H9 (cell line): Measurements from ENCODE around the gene DENND6B. TPM values are rescaled to one million over a fixed set of nuclear protein-coding genes. Genes with fewer than 3 reads are reported as not detected.

ENCODE experiments used
- DNase-seq: peaks from one replicate; pipeline ENCODE4 v3.0.0-alpha.2; 2017
- H2AFZ ChIP-seq: one replicate; pipeline ENCODE4 v1.6.1; 2013; ENCODE audit warnings: mild to moderate bottlenecking, low read length, control low read depth, moderate library complexity
- H2AK5ac ChIP-seq: 2 replicates; pipeline ENCODE4 v1.6.1; 2013; ENCODE audit warnings: low read length, control low read depth, mixed read lengths; ENCODE audit not compliant: insufficient read length
- H2BK120ac ChIP-seq: one replicate; pipeline ENCODE4 v1.6.1; 2013; ENCODE audit warnings: low read depth, mild to moderate bottlenecking, low read length, control low read depth, inconsistent platforms; ENCODE audit not compliant: poor library complexity, severe bottlenecking
- H2BK12ac ChIP-seq: 2 replicates; pipeline ENCODE4 v1.6.1; 2013; ENCODE audit warnings: low read length, control low read depth, mixed read lengths, low read depth; ENCODE audit not compliant: insufficient read length
- H2BK15ac ChIP-seq: 2 replicates; pipeline ENCODE4 v1.6.1; 2013; ENCODE audit warnings: low read depth, low read length, control low read depth
- H2BK20ac ChIP-seq: one replicate; pipeline ENCODE4 v1.6.1; 2013; ENCODE audit warnings: low read depth, mild to moderate bottlenecking, low read length, control low read depth, inconsistent platforms; ENCODE audit not compliant: poor library complexity, severe bottlenecking
- H2BK5ac ChIP-seq: 2 replicates; pipeline ENCODE4 v1.6.1; 2013; ENCODE audit warnings: low read length, control low read depth, mixed read lengths; ENCODE audit not compliant: insufficient read length
- H3K14ac ChIP-seq: 2 replicates; pipeline ENCODE4 v1.6.1; 2013; ENCODE audit warnings: low read length, control low read depth; ENCODE audit not compliant: insufficient read depth
- H3K18ac ChIP-seq: 2 replicates; pipeline ENCODE4 v1.6.1; 2013; ENCODE audit warnings: low read depth, mild to moderate bottlenecking, mixed read lengths, low read length, control low read depth; ENCODE audit not compliant: insufficient read length
- H3K23ac ChIP-seq: 2 replicates; pipeline ENCODE4 v1.6.1; 2013; ENCODE audit warnings: low read length, control low read depth, mixed read lengths, low read depth; ENCODE audit not compliant: insufficient read length
- H3K23me2 ChIP-seq: 2 replicates; pipeline ENCODE4 v1.6.1; 2013; ENCODE audit warnings: low read depth, mild to moderate bottlenecking, mixed read lengths, low read length, control low read depth; ENCODE audit not compliant: insufficient read length, poor library complexity, severe bottlenecking
- H3K27ac ChIP-seq: 2 replicates; pipeline ENCODE4 v1.5.1; 2013; ENCODE audit warnings: low read length, control low read depth, mixed read lengths, low read depth; ENCODE audit not compliant: insufficient read length
- H3K27me3 ChIP-seq: 2 replicates; pipeline ENCODE4 v1.6.1; 2013; ENCODE audit warnings: low read length, control low read depth, inconsistent platforms; ENCODE audit not compliant: insufficient read depth
- H3K4ac ChIP-seq: 2 replicates; pipeline ENCODE4 v1.6.1; 2013; ENCODE audit warnings: low read depth, mild to moderate bottlenecking, control low read depth, inconsistent platforms, low read length, moderate library complexity
- H3K4me1 ChIP-seq: 2 replicates; pipeline ENCODE4 v1.6.1; 2013; ENCODE audit warnings: low read length, control low read depth, inconsistent platforms; ENCODE audit not compliant: insufficient read depth
- H3K4me2 ChIP-seq: 2 replicates; pipeline ENCODE4 v1.6.1; 2013; ENCODE audit warnings: low read length, control low read depth, mixed read lengths; ENCODE audit not compliant: insufficient read length, insufficient read depth
- H3K56ac ChIP-seq: 2 replicates; pipeline ENCODE4 v1.6.1; 2013; ENCODE audit warnings: low read depth, mild to moderate bottlenecking, mixed read lengths, low read length, control low read depth; ENCODE audit not compliant: insufficient read length
- H3K79me1 ChIP-seq: 2 replicates; pipeline ENCODE4 v1.6.1; 2013; ENCODE audit warnings: low read depth, mild to moderate bottlenecking, moderate library complexity, low read length, control low read depth, inconsistent platforms; ENCODE audit not compliant: insufficient read depth, poor library complexity, severe bottlenecking
- H3K79me2 ChIP-seq: 2 replicates; pipeline ENCODE4 v1.6.1; 2013; ENCODE audit warnings: low read length, control low read depth, inconsistent platforms; ENCODE audit not compliant: insufficient read depth
- H3K9ac ChIP-seq: 2 replicates; pipeline ENCODE4 v1.6.1; 2013; ENCODE audit warnings: low read length, control low read depth, mixed read lengths; ENCODE audit not compliant: insufficient read length; ENCODE audit errors: extremely low read depth
- H3K9me3 ChIP-seq: one replicate; pipeline ENCODE4 v1.6.1; 2013; ENCODE audit warnings: low read depth, low read length, inconsistent platforms; ENCODE audit not compliant: control insufficient read depth
- H3T11ph ChIP-seq: one replicate; pipeline ENCODE4 v1.6.1; 2013; ENCODE audit warnings: mild to moderate bottlenecking, low read length, control low read depth, inconsistent platforms
- H4K20me1 ChIP-seq: one replicate; pipeline ENCODE4 v1.6.1; 2013; ENCODE audit not compliant: control insufficient read depth, insufficient read length, insufficient read depth
- H4K5ac ChIP-seq: 2 replicates; pipeline ENCODE4 v1.6.1; 2013; ENCODE audit warnings: low read depth, mild to moderate bottlenecking, mixed read lengths, low read length, control low read depth; ENCODE audit not compliant: insufficient read length
- H4K8ac ChIP-seq: replicated peaks from 2 replicates; pipeline ENCODE4 v1.6.1; 2013; ENCODE audit warnings: low read length, control low read depth, mixed read lengths, low read depth; ENCODE audit not compliant: insufficient read length
- H4K91ac ChIP-seq: 2 replicates; pipeline ENCODE4 v1.6.1; 2013; ENCODE audit warnings: low read depth, mild to moderate bottlenecking, moderate library complexity, mixed read lengths, low read length, control low read depth; ENCODE audit not compliant: insufficient read length
- H3K27ac Mint-ChIP-seq, 3 experiments: 2 replicates in 2 of 3; 3 replicates in 1 of 3; pipeline ENCODE4 v1.8.0; 2020 to 2021; ENCODE audit warnings: mixed read lengths in 3 of 3, mild to moderate bottlenecking in 1 of 3, moderate library complexity in 1 of 3
- H3K27me3 Mint-ChIP-seq: 2 replicates; pipeline ENCODE4 v1.8.0; 2021; ENCODE audit warnings: low read depth, mild to moderate bottlenecking, moderate library complexity, mixed read lengths
- H3K36me3 Mint-ChIP-seq, 3 experiments: 2 replicates in 2 of 3; 3 replicates in 1 of 3; pipeline ENCODE4 v1.8.0; 2020 to 2021; ENCODE audit warnings: low read depth in 3 of 3, mixed read lengths in 3 of 3; ENCODE audit not compliant: insufficient read depth in 1 of 3
- H3K4me1 Mint-ChIP-seq, 2 experiments: 2 replicates each; pipeline ENCODE4 v1.8.0; 2020; ENCODE audit warnings: mixed read lengths in 2 of 2
- H3K4me3 Mint-ChIP-seq, 2 experiments: 2 replicates in 1 of 2; 3 replicates in 1 of 2; pipeline ENCODE4 v1.8.0; 2020 to 2021; ENCODE audit warnings: mild to moderate bottlenecking in 2 of 2, mixed read lengths in 2 of 2, moderate library complexity in 1 of 2
- H3K9me3 Mint-ChIP-seq, 2 experiments: 2 replicates in 1 of 2; 3 replicates in 1 of 2; pipeline ENCODE4 v1.8.0; 2020; ENCODE audit warnings: mild to moderate bottlenecking in 2 of 2, mixed read lengths in 2 of 2, moderate library complexity in 1 of 2
- WGBS: extraction: QIAGEN DNeasy Blood & Tissue Kit; methylation state at CpG from one replicate; pipeline ENCODE4 v1.1.7; 2013; ENCODE audit warnings: missing lambda C conversion rate, low lambda C conversion rate, mixed read lengths; ENCODE audit not compliant: insufficient read length; ENCODE audit errors: extremely low coverage; 5-methylcytosine and 5-hydroxymethylcytosine counted together
- total RNA-seq: library from RNA; stranded (reverse); gene quantifications from 2 replicates; pipeline ENCODE4 v1.2.1, GENCODE V29; 2021
- TF ChIP-seq, protein P1 (sequence below): fragments of 200-600 bp; sonication (generic); conservative IDR thresholded peaks from 3 replicates; pipeline ENCODE4 v1.8.0; 2021; ENCODE audit warnings: antibody characterized with exemption, mild to moderate bottlenecking

DENND6B gene
- total RNA-seq, 1 experiment from 2014 or later = 1.5 TPM

DNA sequence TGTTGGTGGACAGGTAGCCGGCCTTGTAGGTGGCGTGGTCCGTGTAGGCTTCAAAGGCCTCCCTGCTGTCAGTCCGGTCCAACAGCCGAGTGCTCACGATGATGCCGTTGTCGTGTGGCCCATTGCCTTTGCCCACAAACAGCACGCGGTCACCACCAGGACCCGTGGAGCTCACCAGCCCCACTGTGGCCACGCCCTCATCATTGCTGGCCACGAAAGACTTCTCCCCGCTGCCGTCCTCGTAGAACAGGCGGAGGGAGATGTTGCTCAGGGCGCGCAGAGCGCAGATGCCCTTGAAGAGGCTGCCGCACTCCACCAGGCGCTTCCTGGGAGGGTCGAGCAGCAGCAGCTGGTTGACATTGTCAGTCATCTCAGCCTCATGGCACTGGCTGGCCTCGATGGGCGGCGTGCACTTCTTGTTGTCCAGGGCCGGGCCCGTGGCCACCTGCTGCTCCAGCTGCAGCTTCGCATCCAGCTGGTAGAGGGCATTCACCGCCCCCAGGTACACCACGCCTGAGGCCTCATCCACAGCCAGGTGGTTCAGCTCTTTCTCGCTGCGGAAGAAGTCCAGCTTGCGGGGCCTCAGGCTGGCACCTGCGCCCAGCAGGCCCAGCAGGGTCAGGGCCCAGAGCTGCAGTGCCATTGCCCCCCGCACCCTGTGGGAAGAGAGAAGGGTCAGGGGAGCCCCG, 36.7 kb downstream of the DENND6B start:
- Histone ChIP-seq H3K18ac (no peak overlapping the region), H4K5ac (no peak overlapping the region), H3K27me3 (no peaks in the 10 kb centered on the region), H2BK120ac (no peak overlapping the region), H3K23ac (no peak overlapping the region), H3K79me1 (peaks cover 2% of the 10 kb centered on the region), H4K20me1 (no peaks in the 10 kb centered on the region), H3K4me2 (no peak overlapping the region), H3K4me1 (no peaks in the 10 kb centered on the region), H3K4ac (no peak overlapping the region), H2BK15ac (no peak overlapping the region), H2AK5ac (no peak overlapping the region), H2AFZ (no peak overlapping the region), H4K8ac (no peak overlapping the region), H3K27ac (no peak overlapping the region), H3K23me2 (no peaks in the 10 kb centered on the region), H2BK12ac (no peak overlapping the region), H3K14ac (no peak overlapping the region), H4K91ac (no peak overlapping the region), H2BK5ac (no peak overlapping the region), H3K9ac (no peak overlapping the region), H3K56ac (no peak overlapping the region), H2BK20ac (no peak overlapping the region), H3T11ph (no peak overlapping the region), H3K79me2 (peaks cover 3% of the 10 kb centered on the region; the same call in 1 of the 2 replicates), H3K9me3 (no peaks in the 10 kb centered on the region)
- DNase-seq = no peak
- Mint-ChIP-seq H3K9me3 (no peaks in the 10 kb centered on the region; a peak in 1 of 5 replicates), H3K4me3 (no peak overlapping the region), H3K27me3 (no peaks in the 10 kb centered on the region), H3K4me1 (peaks cover 12 to 13% of the 10 kb centered on the region in 2 experiments), H3K27ac (no peak overlapping the region; a peak in 1 of 7 replicates), H3K36me3 (peaks cover 5 to 24% (median 21%) of the 10 kb centered on the region in 3 experiments; a peak in 6 of 7 replicates)
- WGBS = no CpG with 5 or more reads among the region's 37 CpGs
- TF ChIP-seq, protein P1, sequence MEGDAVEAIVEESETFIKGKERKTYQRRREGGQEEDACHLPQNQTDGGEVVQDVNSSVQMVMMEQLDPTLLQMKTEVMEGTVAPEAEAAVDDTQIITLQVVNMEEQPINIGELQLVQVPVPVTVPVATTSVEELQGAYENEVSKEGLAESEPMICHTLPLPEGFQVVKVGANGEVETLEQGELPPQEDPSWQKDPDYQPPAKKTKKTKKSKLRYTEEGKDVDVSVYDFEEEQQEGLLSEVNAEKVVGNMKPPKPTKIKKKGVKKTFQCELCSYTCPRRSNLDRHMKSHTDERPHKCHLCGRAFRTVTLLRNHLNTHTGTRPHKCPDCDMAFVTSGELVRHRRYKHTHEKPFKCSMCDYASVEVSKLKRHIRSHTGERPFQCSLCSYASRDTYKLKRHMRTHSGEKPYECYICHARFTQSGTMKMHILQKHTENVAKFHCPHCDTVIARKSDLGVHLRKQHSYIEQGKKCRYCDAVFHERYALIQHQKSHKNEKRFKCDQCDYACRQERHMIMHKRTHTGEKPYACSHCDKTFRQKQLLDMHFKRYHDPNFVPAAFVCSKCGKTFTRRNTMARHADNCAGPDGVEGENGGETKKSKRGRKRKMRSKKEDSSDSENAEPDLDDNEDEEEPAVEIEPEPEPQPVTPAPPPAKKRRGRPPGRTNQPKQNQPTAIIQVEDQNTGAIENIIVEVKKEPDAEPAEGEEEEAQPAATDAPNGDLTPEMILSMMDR = no peak
